HS-5 (cell line): ENCODE measurements around the gene OR6Y1.

Experiments
- DNase-seq: peaks from one replicate; pipeline ENCODE4 v3.0.0-alpha.2; 2012; ENCODE audit warnings: low read depth

The OR6Y1 gene

DNA sequence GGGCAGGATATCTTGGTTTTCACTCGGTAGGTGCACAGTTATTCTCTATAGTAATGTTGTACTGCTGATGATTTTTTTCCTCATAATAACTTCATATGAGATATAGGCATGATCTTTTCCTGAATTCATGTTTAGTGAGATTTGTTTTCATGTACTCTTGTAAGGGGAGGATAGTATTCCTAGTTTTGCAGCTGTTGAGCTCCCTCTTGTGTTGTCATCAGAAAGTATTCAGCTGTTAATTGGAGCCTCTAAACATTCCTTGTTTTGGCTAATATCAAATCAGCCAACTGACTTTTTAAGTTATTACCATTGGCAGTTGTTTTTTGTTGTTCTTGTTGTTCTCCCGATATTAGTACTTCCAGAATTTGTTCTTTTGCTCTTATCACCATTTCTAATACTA is 57.8 kb downstream of the OR6Y1 start:
- no peak for DNase-seq

DNA sequence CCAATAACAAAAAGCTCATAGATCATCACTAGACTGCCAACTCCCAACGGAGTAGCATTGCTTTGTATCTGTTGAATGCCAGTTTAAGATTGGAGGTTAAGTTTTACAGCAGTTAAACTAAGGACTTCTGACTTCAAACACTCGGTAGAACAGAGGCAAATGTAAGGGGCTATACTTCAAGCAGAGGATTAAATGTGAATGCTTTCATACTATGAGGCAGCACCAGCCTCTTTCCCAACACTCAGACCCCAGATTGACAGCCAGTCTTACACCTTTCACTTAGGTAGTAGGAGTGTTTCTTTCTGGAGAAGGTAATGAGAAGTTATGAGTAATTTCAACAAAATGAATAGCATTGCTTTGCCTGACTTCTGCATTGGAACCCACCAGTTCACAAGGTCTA is 59.4 kb downstream of the OR6Y1 start:
- DNase-seq = no peak
